ENCODE measurements around the gene SNTG2.

DNA sequence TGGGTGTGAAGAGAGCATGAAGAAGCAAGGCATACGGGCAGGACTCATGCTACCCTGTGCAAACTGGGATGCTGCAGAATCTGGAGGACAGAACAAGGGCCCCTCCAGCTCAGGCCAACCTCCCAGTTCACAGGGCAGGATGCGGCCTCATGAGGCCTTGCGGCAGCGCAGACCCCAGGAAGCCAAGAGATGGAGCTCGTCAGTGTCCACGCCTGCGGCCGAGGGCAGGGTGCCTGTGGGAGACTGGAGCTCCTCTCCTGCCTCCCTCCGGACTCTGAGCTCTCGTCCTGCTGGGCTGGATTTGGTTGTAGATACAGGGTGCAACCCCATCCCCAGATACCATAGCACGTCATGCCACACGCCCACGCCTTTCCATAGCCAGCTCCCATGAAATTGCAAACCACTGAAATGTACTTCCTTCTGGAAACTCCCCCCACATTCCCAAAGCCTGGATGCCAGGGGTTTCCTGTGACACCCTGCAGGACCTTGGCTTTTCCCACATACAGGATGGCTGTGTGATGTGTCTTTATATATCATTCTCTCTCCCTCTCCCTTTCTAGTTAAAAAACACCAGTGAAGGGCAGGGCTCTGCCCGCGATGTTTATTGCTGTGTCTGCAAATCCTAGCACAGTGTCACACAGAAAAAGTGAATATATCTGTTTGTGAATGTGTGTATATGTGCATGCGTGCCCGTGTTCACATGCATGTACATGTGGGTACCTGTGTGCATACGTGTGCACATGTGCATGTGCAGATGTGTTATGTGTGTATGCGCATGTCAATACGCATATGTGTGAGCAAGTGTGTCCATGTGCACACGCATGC, 12.3 kb upstream of the SNTG2 start:
- TF ChIP-seq CTCF (IDR thresholded peaks at IDR 0.05; ENCODE audit: low read depth, low read length, poor library complexity, severe bottlenecking): no peak
- TF ChIP-seq EZH2phosphoT487 (IDR thresholded peaks at IDR 0.05; ENCODE audit: borderline replicate concordance, low read length): no peak

Data from DOHH2 (cell line).